Lower lobe of right lung (tissue), 2 donors: Measurements from ENCODE around the gene PNO1. TPM values are rescaled to one million over a fixed set of nuclear protein-coding genes. Genes with fewer than 3 reads are reported as not detected.

Experiments
- ATAC-seq, 2 donors: fragments of 200-7000 bp; cut with Tn5 transposase; one replicate each; pipeline ENCODE4 v1.9.1; 2020 to 2022; ENCODE audit warnings: mild to moderate bottlenecking in 2 of 2, moderate library complexity in 2 of 2
- DNase-seq: peaks from one replicate; pipeline ENCODE4 v3.0.0-alpha.2; 2020
- H3K27ac ChIP-seq: fragments of 200-600 bp; one replicate; pipeline ENCODE4 v1.8.0; 2022
- H3K27me3 ChIP-seq: fragments of 200-600 bp; one replicate; pipeline ENCODE4 v1.8.0; 2022; ENCODE audit warnings: low read depth
- H3K36me3 ChIP-seq: fragments of 200-600 bp; one replicate; pipeline ENCODE4 v1.8.0; 2022; ENCODE audit warnings: mild to moderate bottlenecking
- H3K4me1 ChIP-seq: fragments of 200-600 bp; one replicate; pipeline ENCODE4 v1.8.0; 2022
- H3K4me3 ChIP-seq: fragments of 200-600 bp; one replicate; pipeline ENCODE4 v1.8.0; 2022; ENCODE audit warnings: mild to moderate bottlenecking
- H3K9me3 ChIP-seq: fragments of 200-600 bp; one replicate; pipeline ENCODE4 v1.8.0; 2022
- intact Hi-C: fragments of 100-400 bp; cut with DNase I; formaldehyde crosslinking; loops from one replicate; pipeline ENCODE4 v1.11.0; 2022
- total RNA-seq: library from RNA; stranded (reverse); fragmentation: NEBNext Ultra II Directional; extraction: Animal tissue kit (Norgen Biotek cat#: 25700); gene quantifications from one replicate; pipeline ENCODE4 v1.2.1, GENCODE V29; 2021
- TF ChIP-seq, protein P1 (sequence below): fragments of 200-600 bp; IDR thresholded peaks from one replicate; pipeline ENCODE4 v1.8.0; 2022; ENCODE audit warnings: antibody characterized with exemption, mild to moderate bottlenecking
- donor health status: DM: no; HTN: yes; CAD: no; lungs with severe emphysema.

The PNO1 gene
- total RNA-seq, 1 donor from 2014 or later: 10.5 TPM

DNA sequence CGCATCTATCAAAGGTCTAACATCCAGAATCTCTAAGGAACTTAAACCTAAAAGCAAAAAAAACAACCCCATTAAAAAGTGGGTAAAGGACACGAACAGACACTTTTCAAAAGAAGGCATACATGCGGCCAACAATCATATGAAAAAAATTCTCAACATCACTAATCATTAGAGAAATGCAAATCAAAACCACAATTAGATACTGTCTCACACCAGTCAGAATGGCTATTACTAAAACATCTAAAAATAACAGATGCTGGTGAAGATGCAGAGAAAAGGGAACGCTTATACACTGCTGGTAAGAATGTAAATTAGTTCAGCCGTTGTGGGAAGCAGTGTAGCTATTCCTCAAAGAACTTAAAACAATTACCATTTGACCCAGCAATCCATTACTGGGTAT lies 56.7 kb downstream of the PNO1 start:
- intact Hi-C loops: no loop called here
- TF ChIP-seq, protein P1, sequence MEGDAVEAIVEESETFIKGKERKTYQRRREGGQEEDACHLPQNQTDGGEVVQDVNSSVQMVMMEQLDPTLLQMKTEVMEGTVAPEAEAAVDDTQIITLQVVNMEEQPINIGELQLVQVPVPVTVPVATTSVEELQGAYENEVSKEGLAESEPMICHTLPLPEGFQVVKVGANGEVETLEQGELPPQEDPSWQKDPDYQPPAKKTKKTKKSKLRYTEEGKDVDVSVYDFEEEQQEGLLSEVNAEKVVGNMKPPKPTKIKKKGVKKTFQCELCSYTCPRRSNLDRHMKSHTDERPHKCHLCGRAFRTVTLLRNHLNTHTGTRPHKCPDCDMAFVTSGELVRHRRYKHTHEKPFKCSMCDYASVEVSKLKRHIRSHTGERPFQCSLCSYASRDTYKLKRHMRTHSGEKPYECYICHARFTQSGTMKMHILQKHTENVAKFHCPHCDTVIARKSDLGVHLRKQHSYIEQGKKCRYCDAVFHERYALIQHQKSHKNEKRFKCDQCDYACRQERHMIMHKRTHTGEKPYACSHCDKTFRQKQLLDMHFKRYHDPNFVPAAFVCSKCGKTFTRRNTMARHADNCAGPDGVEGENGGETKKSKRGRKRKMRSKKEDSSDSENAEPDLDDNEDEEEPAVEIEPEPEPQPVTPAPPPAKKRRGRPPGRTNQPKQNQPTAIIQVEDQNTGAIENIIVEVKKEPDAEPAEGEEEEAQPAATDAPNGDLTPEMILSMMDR: no peak
- no peak for DNase-seq

DNA sequence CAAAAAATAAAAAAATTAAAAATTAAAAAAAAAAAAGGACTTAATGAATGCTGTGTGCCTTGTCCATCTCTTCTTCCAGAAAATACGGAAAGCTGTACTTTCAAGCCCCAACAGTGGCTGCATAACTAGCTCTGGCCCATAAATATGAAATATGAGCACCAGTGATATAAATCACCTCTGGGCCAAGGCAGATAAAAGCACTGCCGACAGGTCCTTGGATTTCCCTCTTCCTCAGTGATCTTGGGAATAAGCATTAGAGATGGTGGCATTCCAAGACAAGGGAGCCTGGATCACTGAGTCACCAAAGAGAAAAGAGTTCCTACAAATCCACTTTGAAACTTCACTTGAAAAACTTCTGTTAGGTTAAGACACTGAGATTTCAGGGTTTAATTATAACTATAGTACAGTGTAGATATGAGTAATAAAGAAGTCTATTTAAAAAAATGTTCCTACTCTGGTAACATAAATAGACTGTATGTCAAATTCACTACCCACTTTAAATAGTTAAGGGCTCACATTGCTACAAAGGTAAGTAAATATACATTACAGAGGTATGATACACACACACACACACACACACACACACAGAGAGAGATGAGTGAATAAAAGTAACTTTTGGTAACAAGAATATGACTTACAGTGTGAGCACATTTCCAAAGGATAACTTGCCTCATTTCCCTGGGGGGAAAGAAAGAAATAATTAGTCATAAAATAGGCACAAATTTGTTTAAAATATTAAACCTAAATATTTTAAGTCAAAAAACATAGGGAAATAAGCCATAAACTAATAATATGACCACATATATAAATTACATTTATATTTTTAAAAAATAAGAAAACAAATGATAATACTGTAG lies 59.0 kb downstream of the PNO1 start:
- intact Hi-C loops: no loop called here
- ATAC-seq: no peak
- TF ChIP-seq, protein P1: no peak
- no peaks in the 10 kb centered on the region for H3K9me3 ChIP-seq
- no peak overlapping the region for H3K4me3 ChIP-seq
- peaks cover 51% of the 10 kb centered on the region for H3K4me1 ChIP-seq
- no peak for DNase-seq
- no peak overlapping the region for H3K27ac ChIP-seq
- no peaks in the 10 kb centered on the region for H3K27me3 ChIP-seq
- H3K36me3 ChIP-seq: peaks cover 7% of the 10 kb centered on the region

More for the DNA sequence above, 56.7 kb downstream of the PNO1 start:
- peaks cover 7% of the 10 kb centered on the region for H3K36me3 ChIP-seq
- H3K4me3 ChIP-seq: no peak overlapping the region
- ATAC-seq: no peak
- H3K4me1 ChIP-seq: peaks cover 44% of the 10 kb centered on the region
- no peaks in the 10 kb centered on the region for H3K27me3 ChIP-seq
- H3K9me3 ChIP-seq: no peaks in the 10 kb centered on the region
- no peak overlapping the region for H3K27ac ChIP-seq

DNA sequence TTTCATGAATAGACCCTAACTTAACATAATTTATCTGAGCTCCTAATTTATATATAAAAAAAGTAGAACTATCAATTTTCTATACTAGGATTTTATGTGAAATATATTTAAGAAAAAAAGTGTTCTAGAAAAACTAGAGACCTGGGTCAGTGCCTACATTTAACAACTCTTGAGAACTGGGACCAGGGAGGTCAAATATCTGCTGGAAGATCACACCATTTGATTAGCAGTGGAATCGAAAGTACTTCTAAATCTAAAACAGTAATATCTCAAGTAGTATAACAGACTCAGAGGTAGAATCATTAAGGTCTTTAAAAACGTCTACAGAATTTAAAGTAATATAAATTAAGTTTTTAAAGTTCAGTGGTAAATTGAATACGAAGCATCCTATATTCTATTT lies 60.0 kb downstream of the PNO1 start:
- intact Hi-C loops: no loop called here
- Histone ChIP-seq H3K36me3 (no peaks in the 10 kb centered on the region), H3K4me3 (no peak overlapping the region), H3K9me3 (no peaks in the 10 kb centered on the region), H3K4me1 (peaks cover 54% of the 10 kb centered on the region), H3K27me3 (no peaks in the 10 kb centered on the region), H3K27ac (no peak overlapping the region)
- DNase-seq: no peak
- TF ChIP-seq, protein P1: no peak
- ATAC-seq: no peak

DNA sequence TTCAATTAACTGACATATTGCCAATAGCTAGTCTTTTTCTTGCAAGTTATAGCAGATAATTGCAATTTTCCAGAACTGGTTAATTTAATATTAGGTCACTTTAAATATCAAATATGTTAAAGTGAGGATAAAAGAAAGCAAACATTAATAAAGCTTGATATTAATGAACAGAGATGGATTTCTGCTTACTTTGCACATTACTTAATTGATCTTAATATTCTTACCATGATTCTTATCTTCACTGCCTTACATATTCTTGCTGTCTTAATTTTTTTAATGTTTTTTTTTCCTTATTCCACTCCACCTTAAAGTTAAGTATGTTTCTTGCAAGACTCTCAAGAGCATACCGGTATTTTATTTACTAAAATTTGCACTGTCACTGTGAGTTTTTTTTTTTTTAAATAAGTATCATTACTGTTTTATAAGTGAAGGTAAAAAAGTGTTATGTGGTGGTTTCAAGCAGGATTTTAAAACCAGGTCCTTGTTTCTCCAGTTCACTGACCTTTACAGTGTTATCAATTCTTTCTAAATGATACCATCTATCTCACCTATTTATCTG lies 60.7 kb downstream of the PNO1 start:
- H3K9me3 ChIP-seq: no peaks in the 10 kb centered on the region
- peaks cover 60% of the 10 kb centered on the region for H3K4me1 ChIP-seq
- H3K36me3 ChIP-seq: no peaks in the 10 kb centered on the region
- H3K27ac ChIP-seq: no peak overlapping the region
- ATAC-seq (no peak), DNase-seq (no peak)
- intact Hi-C loops: no loop called here
- H3K27me3 ChIP-seq: no peaks in the 10 kb centered on the region
- no peak overlapping the region for H3K4me3 ChIP-seq
- TF ChIP-seq, protein P1: no peak

DNA sequence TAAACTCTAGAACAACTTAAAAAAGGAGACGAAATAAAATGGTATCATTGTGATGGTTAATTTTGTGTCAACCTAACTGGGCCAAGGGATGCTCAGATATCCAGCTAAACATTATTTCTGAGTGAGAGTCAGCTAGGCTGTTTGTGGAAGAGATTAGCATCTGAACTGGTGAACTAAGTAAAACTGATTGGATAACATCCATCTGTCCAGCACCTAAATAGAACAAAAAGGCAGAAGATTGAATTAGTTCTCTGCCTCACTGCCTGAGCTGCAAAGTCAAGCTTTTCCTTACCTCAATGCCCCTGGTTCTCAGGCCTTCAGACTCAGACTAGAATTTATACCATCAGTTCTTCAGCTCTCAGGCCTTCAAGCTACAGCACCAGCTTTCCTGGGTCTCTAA lies 64.6 kb downstream of the PNO1 start:
- DNase-seq (no peak), ATAC-seq (no peak)
- Histone ChIP-seq H3K4me3 (no peak overlapping the region), H3K9me3 (no peaks in the 10 kb centered on the region), H3K36me3 (no peaks in the 10 kb centered on the region), H3K4me1 (peaks cover 68% of the 10 kb centered on the region), H3K27me3 (no peaks in the 10 kb centered on the region), H3K27ac (no peak overlapping the region)
- intact Hi-C loops: no loop called here
- TF ChIP-seq, protein P1: no peak
